GM18907 (cell line): ENCODE data around the gene TCEA3.

ENCODE experiments used
- ATAC-seq: cut with Tn5 transposase; IDR thresholded peaks from one replicate; pipeline ENCODE4 v1.9.1; 2021; ENCODE audit warnings: mild to moderate bottlenecking, moderate library complexity; ENCODE audit not compliant: unreplicated experiment

The TCEA3 gene

GRCh38 chr1:23448846-23449245 lies 24.3 kb upstream of the TCEA3 start:
- ATAC-seq: no peak

- ATAC-seq: no peak
These were observed 22.2 kb upstream of the TCEA3 start for GRCh38 chr1:23446661-23447310.

GRCh38 chr1:23444596-23445390 lies 20.2 kb upstream of the TCEA3 start:
- ATAC-seq: no peak

- no peak for ATAC-seq
These were observed 19.6 kb upstream of the TCEA3 start for GRCh38 chr1:23444104-23444533.

DNA sequence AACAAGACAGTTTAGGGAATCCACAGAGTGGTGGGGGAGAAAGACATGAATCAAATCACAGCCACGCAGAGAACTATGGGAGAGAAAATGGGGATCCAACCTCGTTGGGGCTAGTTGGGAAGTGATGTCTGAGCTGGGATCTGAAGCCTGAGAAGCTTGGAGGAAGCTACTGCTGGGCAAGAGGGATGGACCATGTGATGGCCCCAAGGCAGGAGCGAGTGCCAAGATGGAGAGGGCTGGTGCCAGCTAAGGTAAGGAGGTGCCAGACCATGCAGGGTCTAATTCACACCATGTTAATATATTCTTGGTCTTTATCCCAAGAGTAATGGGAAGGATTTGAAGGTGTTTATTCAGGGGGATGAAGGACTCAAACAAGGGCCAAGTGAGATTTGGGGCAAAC lies 18.2 kb upstream of the TCEA3 start:
- no peak for ATAC-seq

GRCh38 chr1:23441446-23442148 lies 17.0 kb upstream of the TCEA3 start:
- no peak for ATAC-seq

DNA sequence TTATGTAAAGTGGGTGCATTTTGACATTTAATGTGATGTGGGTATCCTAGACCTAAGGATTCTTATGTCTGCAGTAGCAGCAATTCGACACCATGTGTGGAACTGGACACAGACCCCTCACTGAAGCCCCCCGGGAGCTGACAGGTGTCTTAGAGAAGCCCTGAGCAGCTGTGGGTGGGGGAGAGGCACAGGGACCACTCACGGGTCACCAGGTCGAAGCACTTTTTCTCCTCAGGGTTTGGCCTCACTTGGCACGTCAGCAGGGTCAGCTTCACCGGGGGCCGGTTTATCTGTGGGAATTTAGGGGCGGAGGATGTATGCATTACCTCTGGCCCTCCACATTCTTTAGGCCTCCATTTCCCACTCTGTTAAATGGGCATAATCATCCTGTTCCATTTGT lies 14.0 kb upstream of the TCEA3 start:
- no peak for ATAC-seq

DNA sequence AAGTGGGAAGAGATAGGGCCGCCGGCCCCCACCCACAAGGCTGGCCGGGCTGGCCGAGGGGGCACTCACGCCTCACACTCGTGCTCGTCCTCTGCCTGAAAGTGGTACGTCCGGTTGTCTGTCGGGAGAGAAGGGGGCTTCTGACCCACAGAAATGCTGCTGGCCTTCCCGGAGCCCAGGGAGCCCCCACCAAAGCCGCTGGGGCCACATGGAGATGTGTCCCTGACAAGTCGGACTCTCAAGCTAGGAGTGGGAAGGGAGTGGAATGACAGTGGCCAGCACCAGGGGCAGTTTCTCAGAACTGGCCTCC lies 12.8 kb upstream of the TCEA3 start:
- ATAC-seq: no peak

DNA sequence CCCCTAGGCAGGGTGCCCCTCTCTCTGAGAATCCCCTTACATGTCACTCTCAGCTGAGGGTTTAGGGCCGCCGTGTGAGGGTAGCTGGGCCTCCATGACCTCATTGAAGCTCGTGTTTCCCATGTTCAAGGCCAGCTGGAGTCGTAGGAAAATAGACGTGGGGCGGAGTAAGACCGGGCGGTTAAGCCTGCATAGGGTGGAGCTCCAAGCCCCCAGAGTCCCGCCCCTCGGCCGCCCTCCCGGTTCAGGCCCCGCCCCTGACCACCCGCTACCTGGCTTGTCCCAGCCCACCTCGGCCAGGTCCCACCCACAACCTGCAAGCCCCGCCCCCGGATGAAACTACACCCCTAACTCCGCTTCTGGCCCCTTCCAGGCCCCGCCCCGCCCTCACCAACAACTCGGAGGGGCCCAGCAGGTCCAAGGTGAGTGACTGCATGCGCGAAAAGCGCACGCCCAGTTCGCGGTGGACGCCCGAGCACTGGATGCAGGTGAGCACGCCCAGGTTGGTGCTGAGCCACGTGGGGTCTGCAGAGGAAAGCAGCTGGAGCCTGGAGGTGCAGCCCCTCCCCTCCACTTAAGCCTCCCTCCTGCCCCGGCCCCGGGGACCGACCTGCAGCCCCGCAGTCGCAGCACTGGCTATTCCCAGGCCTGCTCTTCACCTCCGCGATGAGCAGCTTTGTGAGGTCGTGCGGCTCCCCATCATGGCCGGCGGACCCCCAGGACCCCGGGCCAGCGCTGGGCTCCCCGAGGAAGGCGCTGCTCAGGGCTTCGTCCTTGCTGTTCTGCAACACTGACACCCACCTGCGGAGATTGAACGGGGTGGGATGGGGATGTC lies 12.2 kb upstream of the TCEA3 start:
- no peak for ATAC-seq

- ATAC-seq: no peak
These were observed 9.8 kb upstream of the TCEA3 start for GRCh38 chr1:23434260-23434775.

GRCh38 chr1:23433122-23433521 lies 8.6 kb upstream of the TCEA3 start:
- no peak for ATAC-seq

GRCh38 chr1:23431431-23431830 lies 6.9 kb upstream of the TCEA3 start:
- no peak for ATAC-seq

- no peak for ATAC-seq
These were observed 6.3 kb upstream of the TCEA3 start for GRCh38 chr1:23430803-23431202.

DNA sequence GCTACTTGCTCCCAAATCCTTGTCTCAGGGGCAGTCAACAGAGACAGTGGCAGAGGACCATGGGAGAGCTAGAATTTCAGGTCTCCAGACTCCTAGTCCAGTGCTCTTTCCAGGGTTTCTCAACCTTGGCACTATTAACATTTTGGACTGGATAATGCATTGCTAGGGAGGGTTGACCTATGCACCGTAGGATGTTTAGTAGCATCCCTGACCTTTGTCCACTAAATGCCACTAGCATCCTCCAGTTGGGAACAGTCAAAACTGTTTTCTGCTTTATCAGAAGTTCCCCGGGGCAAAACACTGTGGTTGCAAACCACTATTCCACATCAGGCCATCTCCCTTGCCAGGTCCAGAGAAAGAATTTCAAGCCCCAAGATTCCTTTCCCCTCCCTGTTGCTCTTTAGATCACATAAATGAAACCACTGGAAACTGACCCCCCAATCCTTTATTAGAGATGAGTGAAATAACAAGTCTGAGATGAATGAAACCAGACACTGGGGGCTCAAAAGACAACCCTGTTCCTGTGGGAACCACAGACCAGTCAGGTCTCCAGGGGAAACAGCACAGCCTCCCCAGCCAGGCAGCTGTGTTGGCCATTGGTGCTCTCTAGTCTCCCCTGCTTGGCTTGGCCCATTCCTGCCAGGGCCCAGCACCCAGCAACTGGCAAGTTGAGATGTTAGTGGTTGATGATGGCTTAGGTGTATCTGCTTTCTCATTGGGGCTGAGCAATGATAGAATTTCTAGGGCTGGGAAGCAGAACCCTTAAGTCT lies 3.8 kb upstream of the TCEA3 start:
- no peak for ATAC-seq

DNA sequence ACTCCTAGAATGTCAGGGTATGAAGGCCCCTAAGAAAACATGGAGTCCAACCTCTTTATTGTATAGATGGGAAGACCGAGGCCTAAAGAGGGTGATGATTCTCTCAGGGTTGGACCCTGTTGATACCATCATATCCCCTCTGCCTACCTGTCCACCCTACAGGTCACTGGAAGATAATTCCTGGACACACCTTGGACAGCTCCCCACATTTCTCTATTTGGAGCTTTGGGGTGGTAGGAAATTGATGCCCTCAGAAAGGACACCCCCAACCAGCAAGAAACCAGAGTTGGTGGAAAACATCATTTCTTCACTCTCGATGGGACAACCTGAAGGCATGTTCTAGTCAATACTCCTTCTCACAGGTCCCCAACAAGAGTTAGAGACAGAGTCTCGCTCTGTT lies 3.0 kb upstream of the TCEA3 start:
- ATAC-seq: no peak

DNA sequence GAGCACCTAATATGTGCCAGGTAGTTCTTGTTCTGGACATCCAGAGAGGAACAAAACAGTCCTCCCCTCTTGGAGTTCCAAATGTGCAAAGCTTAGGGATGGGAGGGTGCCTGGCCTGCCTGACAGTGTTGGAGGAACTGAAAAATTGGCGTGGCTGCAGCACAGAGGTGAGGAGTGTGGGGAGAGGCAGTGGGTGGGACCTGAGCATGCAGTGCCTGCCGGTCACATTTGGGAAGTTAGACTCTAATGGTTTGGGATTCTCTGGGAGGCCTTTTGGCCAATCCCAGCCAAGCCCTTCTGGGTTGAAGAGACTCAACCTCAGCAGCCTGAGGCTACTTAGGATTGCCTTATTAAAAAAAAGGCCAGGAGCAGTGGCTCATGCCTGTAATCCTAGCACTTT lies 2.3 kb upstream of the TCEA3 start:
- no peak for ATAC-seq

GRCh38 chr1:23425193-23425494 lies 596 bp upstream of the TCEA3 start:
- no peak for ATAC-seq

DNA sequence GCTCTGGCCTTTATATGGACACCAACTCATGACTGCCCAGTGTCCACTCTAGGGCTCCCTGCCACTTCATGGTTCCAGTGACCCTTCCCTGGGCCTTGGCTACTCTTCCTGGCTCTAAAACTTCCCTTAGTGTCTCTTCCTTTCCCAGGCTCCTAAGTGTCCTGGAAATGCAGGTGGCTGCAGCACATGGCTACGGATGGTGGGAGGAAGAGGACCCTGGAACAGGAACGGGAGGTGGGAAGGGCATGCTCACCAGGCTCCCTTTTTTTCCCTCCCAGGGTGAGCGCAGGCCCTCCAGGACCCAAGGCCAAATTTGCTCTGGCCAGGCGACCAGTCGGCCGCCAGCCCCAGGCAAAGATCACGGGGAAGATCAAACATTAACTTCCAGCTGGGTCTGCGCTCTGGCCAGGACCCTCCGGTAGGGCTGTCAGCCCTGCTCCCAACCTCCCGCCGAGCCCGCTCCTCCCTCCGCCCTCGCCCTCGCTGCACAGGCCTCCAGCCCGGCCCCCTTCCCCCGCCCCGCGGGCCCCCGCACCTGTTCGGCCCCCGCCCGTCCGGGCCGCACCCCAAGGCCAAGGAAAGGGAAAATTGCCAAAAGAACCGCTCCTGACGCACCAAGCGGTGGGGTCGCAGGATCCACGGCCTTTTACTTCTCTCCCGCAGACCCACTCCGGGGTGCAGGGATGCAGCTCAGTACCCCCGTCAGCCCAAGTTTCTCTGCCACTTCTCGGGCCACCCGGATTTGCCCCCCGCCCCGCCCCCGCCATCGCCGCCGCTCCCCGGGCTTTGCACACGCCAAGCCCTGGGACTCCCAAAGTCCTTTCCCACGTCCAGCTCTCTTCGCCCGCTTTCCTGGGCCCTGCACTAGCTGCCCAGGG lies 894 bp downstream of the TCEA3 start:
- no peak for ATAC-seq

DNA sequence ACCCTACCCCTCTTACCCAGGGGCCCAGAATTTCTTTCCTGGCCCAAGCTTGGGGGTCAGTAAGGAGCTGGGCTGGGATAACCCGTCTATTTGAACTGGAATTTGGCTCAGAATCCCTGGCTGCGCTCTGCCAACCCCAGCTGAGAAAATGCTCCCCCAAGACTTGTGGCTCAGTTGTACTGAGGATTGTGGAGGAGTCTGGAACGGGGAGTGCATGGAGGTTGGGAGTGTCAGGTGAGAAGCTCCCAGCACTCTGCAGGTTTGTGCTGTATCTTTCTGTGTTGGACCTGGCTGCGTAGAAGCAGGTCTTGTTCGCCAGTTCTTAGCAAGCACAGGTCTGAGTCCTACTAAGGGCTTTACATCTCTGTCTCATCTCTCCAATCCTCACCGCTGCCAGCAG lies 1.6 kb downstream of the TCEA3 start:
- ATAC-seq: no peak
